SIG-M5 treated with dmso at 0.1 percent for 504 hours (cell line): ENCODE data around the gene KCND3.

Source experiments
- DNase-seq: peaks from one replicate; lab custom pipeline; 2025; ENCODE audit not compliant: unreplicated experiment; lab: John Stamatoyannopoulos, UW

Gene KCND3

GRCh38 chr1:111733992-111734341 lies 255.5 kb downstream of the KCND3 start:
- DNase-seq, result peak; percentile 72

GRCh38 chr1:111733183-111733991 lies 256.1 kb downstream of the KCND3 start:
- peak; percentile 89 for DNase-seq

GRCh38 chr1:111732718-111733117 lies 256.8 kb downstream of the KCND3 start:
- DNase-seq, result no peak

GRCh38 chr1:111731956-111732355 lies 257.5 kb downstream of the KCND3 start:
- DNase-seq, result no peak

GRCh38 chr1:111730706-111731105 lies 258.8 kb downstream of the KCND3 start:
- DNase-seq, result no peak

- no peak for DNase-seq
These were observed 259.4 kb downstream of the KCND3 start for GRCh38 chr1:111729946-111730681.

- DNase-seq, result no peak
These were observed 260.1 kb downstream of the KCND3 start for GRCh38 chr1:111729271-111729921.

GRCh38 chr1:111727056-111727455 lies 262.4 kb downstream of the KCND3 start:
- DNase-seq, result no peak

- no peak for DNase-seq
These were observed 264.3 kb downstream of the KCND3 start for GRCh38 chr1:111725192-111725591.

GRCh38 chr1:111723871-111724270 lies 265.6 kb downstream of the KCND3 start:
- no peak for DNase-seq

- DNase-seq, result no peak
These were observed 266.2 kb downstream of the KCND3 start for GRCh38 chr1:111723091-111723806.

GRCh38 chr1:111720977-111721786 lies 268.3 kb downstream of the KCND3 start:
- no peak for DNase-seq
